ENCODE data around the gene FMNL2.

DNA sequence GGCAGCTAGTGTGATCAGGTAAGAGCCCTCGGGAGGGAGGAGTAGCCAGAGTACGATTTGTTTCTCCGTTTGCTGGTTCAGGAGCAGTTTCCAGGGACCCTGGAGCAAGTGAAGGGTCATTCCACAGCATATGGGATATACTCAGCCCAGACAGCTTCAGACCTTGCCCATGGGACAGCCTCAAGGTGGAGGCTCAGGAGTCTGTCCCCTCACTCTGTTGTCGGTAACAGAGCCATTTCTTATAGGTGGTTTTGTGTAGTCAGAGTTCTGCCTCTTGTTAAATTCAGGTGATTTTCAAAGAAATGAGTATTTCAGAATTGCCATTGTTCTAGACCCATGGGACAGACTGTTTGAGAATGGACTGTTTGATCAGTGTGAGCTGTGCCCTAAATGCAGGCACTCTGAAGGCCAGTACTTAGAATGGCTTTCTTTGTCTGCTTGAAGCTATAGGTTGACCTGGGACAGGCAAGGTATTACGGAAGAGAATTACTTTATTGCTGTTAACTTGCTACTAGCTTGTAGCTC is 15.2 kb downstream of the FMNL2 start:
- TF ChIP-seq, protein P1, sequence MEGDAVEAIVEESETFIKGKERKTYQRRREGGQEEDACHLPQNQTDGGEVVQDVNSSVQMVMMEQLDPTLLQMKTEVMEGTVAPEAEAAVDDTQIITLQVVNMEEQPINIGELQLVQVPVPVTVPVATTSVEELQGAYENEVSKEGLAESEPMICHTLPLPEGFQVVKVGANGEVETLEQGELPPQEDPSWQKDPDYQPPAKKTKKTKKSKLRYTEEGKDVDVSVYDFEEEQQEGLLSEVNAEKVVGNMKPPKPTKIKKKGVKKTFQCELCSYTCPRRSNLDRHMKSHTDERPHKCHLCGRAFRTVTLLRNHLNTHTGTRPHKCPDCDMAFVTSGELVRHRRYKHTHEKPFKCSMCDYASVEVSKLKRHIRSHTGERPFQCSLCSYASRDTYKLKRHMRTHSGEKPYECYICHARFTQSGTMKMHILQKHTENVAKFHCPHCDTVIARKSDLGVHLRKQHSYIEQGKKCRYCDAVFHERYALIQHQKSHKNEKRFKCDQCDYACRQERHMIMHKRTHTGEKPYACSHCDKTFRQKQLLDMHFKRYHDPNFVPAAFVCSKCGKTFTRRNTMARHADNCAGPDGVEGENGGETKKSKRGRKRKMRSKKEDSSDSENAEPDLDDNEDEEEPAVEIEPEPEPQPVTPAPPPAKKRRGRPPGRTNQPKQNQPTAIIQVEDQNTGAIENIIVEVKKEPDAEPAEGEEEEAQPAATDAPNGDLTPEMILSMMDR (IDR thresholded peaks at IDR 0.05; ENCODE audit: low read length): no peak
- no peak for TF ChIP-seq EZH2 (IDR thresholded peaks at IDR 0.05; ENCODE audit: borderline replicate concordance, low read length)
